HG02970 (cell line): ENCODE results near the gene SBF2.
"Not testable (repeated sequence)": the region's sequence is repeated elsewhere in the genome, so short reads cannot be mapped to it uniquely, and the experiment has no call there.

ENCODE experiments used
- ATAC-seq: cut with Tn5 transposase; IDR thresholded peaks from one replicate; pipeline ENCODE4 v1.9.1; 2021; ENCODE audit warnings: mild to moderate bottlenecking, moderate library complexity, moderate number of reproducible peaks; ENCODE audit not compliant: unreplicated experiment, low FRiP score

Gene SBF2

DNA sequence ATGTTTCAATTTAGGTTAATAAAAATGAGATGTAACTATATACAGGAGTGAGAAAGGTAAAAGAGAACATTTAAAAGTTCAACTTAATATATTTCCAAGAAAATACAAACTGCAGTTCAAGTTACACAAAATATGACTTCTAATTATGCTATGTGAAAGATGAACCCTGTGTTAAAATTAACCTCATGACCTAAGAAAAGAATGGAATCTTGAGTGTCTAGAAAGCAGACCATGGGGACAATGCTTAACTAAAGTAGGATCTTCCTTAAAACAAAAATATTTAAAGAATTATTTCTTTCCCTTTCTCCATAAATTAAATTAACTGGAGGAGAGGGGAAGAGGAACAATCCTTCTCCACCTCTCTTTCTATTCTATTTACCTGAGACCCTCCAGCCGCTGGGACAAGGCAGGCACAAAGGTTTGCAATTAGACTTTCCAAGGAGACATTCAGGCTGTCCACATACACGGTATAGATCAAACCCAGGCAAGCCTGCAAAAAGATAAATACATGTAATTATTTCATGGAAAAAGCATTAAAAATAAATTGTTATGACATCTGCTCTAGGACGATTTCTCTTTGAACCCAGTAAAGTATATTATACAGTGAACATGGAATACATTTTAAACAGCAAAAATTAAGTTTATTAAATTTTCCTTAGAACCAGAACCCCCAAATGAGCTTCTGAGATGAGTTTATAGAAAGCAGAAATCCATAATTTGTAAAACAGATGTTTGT, 264.5 kb downstream of the SBF2 start:
- no peak for ATAC-seq

- ATAC-seq: no peak
These were observed 267.5 kb downstream of the SBF2 start for GRCh38 chr11:10026514-10026913.

GRCh38 chr11:10023212-10023611, 270.8 kb downstream of the SBF2 start:
- ATAC-seq: no peak

DNA sequence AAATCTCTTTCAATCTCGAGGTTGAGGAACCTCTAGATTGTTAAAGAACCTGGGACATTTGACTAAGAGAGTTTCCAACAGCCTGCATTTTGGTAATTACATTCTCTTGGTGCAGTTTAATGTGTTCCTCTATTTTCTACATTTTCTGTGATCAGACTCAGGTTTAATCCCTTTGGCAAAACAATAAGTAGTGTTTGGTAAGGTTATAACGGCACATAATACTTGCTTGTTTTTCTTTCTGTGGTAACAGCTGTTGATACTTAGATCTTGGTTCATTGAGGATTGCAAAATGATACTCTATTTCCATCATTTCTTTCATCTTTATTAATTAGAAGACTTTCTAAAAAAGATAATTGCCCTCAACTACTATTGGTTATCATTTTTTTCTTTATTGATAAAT, 271.3 kb downstream of the SBF2 start:
- ATAC-seq: no peak

DNA sequence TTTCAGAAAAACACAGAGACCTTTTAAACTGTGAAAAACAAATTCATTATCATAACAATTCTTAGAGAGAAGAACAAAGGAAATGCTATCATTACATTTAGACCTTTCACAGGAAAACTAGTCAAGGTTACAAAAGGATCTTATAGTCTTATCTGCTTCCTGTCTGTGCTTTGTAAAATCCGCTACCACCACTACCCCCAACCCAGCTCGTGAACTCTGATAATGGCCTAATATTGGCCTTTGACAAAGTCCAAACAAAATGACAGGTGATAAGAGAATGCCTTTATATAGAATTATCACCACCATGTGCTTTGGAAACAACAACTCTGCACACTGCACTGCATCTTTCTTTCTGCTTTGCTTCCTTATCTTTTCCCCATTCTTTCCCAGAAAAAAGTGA, 272.5 kb downstream of the SBF2 start:
- no peak for ATAC-seq

- no peak for ATAC-seq
These were observed 273.9 kb downstream of the SBF2 start for GRCh38 chr11:10019906-10020682.

GRCh38 chr11:10017911-10018310, 276.1 kb downstream of the SBF2 start:
- ATAC-seq: no peak

GRCh38 chr11:10017050-10017449, 277.0 kb downstream of the SBF2 start:
- ATAC-seq: no peak

GRCh38 chr11:10012068-10012467, 282.0 kb downstream of the SBF2 start:
- no peak for ATAC-seq

- no peak for ATAC-seq
These were observed 288.0 kb downstream of the SBF2 start for GRCh38 chr11:10005955-10006525.

DNA sequence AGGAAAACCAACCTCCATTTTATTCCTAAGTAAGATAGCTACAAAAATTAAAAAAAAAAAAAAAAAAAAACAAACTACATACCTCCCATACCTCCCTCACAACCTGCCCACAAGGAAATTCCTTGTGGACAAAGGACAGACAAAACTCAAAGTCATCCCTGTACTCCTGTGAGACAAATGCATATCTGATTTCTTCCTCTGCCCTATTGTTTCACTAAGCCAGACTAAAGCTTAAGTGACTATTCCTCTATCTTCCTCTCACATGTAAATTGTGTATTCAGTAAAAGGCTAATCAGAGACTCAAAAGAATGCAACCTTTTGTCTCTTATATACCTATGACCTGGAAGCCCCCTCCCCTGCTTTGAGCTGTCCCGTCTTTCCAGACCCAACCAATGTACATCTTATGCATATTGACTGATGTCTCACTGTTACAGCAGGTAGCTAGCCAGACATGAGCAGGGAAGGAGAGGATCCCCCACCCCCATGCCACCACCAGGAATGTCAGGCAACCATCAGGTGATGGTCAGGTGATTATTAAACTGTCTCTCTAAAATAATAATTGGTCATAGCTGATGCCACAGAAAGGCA, 289.4 kb downstream of the SBF2 start:
- no peak for ATAC-seq

GRCh38 chr11:10002221-10002620, 291.8 kb downstream of the SBF2 start:
- ATAC-seq: no peak

GRCh38 chr11:9992306-9992705, 301.7 kb downstream of the SBF2 start:
- ATAC-seq: no peak

DNA sequence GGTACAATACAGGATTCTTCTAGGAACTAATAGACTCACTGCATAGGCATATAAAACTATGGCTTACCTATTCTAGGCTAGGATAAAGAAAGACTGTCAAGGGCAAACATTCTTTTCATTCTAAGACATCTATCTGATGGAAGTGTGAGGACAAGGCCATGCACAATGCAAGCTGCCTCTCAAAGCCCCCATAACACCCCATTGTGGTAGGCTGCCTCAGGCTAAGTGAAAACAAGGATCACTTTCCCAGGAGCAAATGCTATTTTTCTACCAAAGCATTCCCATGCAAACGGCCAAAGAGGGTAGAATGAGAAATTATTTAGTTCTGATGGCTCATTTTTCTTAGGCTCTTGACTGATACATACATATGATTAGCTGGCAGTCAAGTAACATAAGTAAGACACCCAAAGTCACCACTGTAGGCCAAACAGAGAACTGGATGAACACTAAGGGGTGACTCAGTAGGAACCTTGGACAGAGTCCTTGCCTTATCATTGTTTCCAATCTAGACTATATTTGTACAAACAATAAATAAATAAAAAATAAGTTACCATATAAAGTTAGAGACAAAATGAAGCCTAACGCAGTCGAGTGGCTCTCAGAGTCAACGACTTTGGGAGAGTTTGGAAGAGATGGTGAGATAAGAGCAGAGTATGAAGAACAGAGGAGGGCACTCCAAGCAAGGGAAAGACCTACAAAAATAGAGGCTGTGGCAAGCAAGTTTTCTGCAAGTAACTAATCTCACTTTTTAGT, 303.6 kb downstream of the SBF2 start:
- no peak for ATAC-seq

DNA sequence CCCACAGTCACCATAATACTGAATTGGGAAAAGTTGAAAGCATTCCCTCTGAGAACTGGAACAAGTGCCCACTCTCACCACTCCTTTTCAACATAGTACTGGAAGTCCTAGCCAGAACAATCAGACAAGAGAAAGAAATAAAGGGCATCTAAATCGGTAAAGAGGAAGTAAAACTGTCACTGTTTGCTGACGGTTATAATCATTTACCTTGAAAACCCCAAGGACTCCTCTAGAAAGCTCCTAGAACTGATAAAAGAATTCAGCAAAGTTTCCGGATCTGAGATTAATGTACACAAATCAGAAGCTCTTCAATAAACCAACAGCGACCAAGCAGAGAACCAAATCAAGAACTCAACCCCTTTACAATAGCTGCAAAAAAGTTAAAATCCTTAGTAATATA, 306.7 kb downstream of the SBF2 start:
- ATAC-seq: not testable (repeated sequence)

- ATAC-seq: no peak
These were observed 311.0 kb downstream of the SBF2 start for GRCh38 chr11:9982796-9983579.

DNA sequence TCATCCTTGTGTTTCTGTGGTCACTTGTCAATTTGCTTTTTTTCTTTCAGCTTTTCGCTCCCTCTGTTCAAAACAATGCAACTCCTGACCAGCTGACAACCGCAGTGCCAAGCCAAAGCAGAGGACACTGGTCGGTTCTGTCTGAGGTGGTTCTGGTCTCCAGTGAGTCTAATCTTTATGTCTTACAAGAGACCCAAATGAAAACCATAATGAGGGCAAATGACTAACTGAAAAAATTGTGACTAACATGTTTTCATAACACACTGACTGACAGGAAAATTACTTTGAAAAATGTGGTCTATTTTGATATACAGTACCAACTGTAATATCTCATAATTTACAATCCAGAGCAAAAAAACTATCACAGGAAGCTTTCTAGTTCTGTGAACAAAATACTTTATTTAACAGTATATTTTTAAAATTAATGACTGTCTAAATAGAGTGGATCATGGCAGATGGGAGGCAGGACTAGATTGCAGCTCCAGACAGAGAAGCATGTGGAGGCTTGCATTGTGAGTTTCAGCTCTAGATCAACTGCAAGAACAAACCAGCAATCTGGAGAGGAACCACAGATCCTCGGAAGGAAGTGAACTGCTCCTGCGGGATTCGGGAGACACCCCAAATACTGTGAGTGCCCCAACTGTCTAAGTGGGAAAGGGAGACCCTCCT, 311.8 kb downstream of the SBF2 start:
- no peak for ATAC-seq

DNA sequence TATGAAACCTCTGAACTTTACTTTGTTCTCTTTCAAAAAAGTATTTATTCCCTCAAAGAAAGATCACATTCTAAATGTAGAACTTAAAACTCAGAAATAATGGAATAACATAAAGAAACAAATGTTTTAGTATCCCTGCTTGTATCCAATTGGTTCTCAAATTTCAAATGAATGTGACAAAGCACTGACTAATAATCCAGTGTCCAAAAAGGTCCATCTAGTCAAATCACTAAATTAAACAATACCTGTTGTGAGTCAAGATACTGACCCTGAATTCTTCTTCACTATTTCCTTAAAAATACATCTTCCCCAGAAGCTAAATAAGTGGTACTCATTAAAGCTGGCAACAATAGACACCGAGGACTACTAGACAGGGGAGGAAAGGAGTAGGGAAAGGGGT, 313.1 kb downstream of the SBF2 start:
- ATAC-seq: no peak

- no peak for ATAC-seq
These were observed 316.5 kb downstream of the SBF2 start for GRCh38 chr11:9977554-9977953.
